Lower lobe of right lung (tissue), 2 donors: ENCODE results near the gene C3orf18. TPM values are rescaled to one million over a fixed set of nuclear protein-coding genes. Genes with fewer than 3 reads are reported as not detected.

Experiments
- ATAC-seq, 2 donors: fragments of 200-7000 bp; cut with Tn5 transposase; one replicate each; pipeline ENCODE4 v1.9.1; 2020 to 2022; ENCODE audit warnings: mild to moderate bottlenecking in 2 of 2, moderate library complexity in 2 of 2
- DNase-seq: peaks from one replicate; pipeline ENCODE4 v3.0.0-alpha.2; 2020
- H3K27ac ChIP-seq: fragments of 200-600 bp; one replicate; pipeline ENCODE4 v1.8.0; 2022
- H3K27me3 ChIP-seq: fragments of 200-600 bp; one replicate; pipeline ENCODE4 v1.8.0; 2022; ENCODE audit warnings: low read depth
- H3K36me3 ChIP-seq: fragments of 200-600 bp; one replicate; pipeline ENCODE4 v1.8.0; 2022; ENCODE audit warnings: mild to moderate bottlenecking
- H3K4me1 ChIP-seq: fragments of 200-600 bp; one replicate; pipeline ENCODE4 v1.8.0; 2022
- H3K4me3 ChIP-seq: fragments of 200-600 bp; one replicate; pipeline ENCODE4 v1.8.0; 2022; ENCODE audit warnings: mild to moderate bottlenecking
- H3K9me3 ChIP-seq: fragments of 200-600 bp; one replicate; pipeline ENCODE4 v1.8.0; 2022
- intact Hi-C: fragments of 100-400 bp; cut with DNase I; formaldehyde crosslinking; loops from one replicate; pipeline ENCODE4 v1.11.0; 2022
- total RNA-seq: library from RNA; stranded (reverse); fragmentation: NEBNext Ultra II Directional; extraction: Animal tissue kit (Norgen Biotek cat#: 25700); gene quantifications from one replicate; pipeline ENCODE4 v1.2.1, GENCODE V29; 2021
- TF ChIP-seq, protein P1 (sequence below): fragments of 200-600 bp; IDR thresholded peaks from one replicate; pipeline ENCODE4 v1.8.0; 2022; ENCODE audit warnings: antibody characterized with exemption, mild to moderate bottlenecking
- donor health status: DM: no; HTN: yes; CAD: no; lungs with severe emphysema.

C3orf18 gene
- total RNA-seq, 1 donor from 2014 or later: 6.7 TPM

DNA sequence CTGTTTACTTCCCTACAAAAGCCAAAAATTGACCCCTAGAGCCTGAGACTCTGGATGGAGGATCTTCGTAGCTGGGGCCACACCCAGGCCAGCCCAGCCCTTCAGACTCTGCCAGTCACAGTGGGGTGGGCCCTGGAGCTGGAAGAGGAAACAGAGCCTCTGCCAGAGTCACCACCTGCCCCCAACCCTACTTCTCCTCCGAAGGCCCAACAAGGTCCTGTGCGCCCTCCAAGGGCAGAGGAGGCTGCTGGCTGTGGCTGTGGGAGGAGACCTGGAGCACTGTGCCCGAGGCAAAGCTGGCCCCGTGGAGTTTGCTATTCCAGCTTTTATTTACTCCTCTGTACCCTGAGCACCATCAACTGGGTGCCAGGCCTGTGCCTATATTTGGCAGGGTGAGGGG, 25.0 kb upstream of the C3orf18 start:
- TF ChIP-seq, protein P1, sequence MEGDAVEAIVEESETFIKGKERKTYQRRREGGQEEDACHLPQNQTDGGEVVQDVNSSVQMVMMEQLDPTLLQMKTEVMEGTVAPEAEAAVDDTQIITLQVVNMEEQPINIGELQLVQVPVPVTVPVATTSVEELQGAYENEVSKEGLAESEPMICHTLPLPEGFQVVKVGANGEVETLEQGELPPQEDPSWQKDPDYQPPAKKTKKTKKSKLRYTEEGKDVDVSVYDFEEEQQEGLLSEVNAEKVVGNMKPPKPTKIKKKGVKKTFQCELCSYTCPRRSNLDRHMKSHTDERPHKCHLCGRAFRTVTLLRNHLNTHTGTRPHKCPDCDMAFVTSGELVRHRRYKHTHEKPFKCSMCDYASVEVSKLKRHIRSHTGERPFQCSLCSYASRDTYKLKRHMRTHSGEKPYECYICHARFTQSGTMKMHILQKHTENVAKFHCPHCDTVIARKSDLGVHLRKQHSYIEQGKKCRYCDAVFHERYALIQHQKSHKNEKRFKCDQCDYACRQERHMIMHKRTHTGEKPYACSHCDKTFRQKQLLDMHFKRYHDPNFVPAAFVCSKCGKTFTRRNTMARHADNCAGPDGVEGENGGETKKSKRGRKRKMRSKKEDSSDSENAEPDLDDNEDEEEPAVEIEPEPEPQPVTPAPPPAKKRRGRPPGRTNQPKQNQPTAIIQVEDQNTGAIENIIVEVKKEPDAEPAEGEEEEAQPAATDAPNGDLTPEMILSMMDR: no peak
- H3K4me1 ChIP-seq: peaks cover 62% of the 10 kb centered on the region
- no peaks in the 10 kb centered on the region for H3K27me3 ChIP-seq
- intact Hi-C loops: no loop called here
- peak overlapping the region; percentile 6 for H3K4me3 ChIP-seq
- no peaks in the 10 kb centered on the region for H3K9me3 ChIP-seq
- peak overlapping the region; percentile 71 for H3K27ac ChIP-seq
- no peaks in the 10 kb centered on the region for H3K36me3 ChIP-seq
- ATAC-seq (peak; percentile 59 to 74), DNase-seq (peak; percentile 75)

DNA sequence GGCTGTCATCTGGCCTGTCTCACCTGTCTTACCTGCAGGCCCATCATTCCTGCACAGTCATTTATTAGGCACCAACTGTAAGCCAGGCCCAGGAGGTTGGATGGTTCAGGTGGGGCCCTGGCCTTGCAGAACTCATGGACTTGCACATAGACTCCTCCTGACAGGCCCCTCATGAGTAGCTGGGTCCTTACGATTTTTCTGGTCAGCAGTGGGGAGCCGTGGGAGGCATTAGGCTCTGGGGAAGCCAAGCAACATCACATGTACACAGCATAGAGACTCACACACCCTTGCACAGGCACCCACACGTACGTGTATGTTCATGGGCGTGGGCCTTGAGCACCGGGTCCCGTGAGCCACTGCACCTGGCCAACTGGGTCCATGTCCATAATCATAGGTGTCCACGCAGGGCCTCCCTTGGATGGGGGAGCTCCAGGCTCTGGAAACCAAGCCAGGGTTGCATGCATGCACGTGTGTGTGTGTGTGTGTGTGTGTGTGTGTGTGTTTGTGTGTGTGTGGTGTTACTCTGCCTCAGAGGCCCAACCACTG, 23.7 kb upstream of the C3orf18 start:
- no peaks in the 10 kb centered on the region for H3K27me3 ChIP-seq
- ATAC-seq: peak; percentile 4 to 5
- no peak overlapping the region for H3K4me3 ChIP-seq
- TF ChIP-seq, protein P1: no peak
- no peaks in the 10 kb centered on the region for H3K9me3 ChIP-seq
- H3K27ac ChIP-seq: peak overlapping the region; percentile 86
- no peak for DNase-seq
- H3K4me1 ChIP-seq: peaks cover 62% of the 10 kb centered on the region
- intact Hi-C loops: no loop called here
- no peaks in the 10 kb centered on the region for H3K36me3 ChIP-seq

DNA sequence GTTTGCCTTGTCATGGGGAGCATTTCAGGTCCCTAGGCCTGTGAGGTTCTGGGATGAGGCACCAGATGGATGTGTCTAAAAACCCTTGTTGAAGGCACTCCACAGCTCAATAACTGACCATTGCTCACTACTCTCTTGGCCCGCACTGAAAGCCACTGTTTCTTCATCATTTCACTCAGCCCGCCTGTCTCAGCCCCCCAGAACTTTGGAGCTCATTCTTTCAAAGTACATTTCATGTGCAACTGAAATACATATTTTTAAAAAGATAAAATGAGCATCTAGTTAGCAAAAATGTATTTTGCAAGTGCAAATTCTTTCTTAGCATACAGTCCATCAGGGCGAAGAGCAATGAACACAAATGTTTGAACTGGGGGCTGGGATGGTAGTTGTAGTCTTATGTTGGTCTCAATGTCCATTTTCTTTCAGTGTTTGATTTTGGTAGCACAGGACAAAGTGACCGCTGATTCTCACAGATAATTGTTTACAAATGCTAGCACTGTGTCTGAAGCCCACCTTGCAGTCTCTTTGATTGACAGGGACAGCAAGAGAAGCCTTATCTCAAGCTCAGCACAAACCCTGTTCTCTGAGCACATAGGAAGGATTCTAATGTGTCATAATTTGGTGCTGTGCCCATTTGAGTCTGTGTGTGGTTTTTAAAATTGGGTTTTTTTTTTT, 21.3 kb upstream of the C3orf18 start:
- intact Hi-C loops: no loop called here
- TF ChIP-seq, protein P1: no peak
- Histone ChIP-seq H3K4me3 (no peak overlapping the region), H3K36me3 (no peaks in the 10 kb centered on the region), H3K27ac (peak overlapping the region; percentile 24), H3K4me1 (peaks cover 76% of the 10 kb centered on the region), H3K9me3 (no peaks in the 10 kb centered on the region), H3K27me3 (no peaks in the 10 kb centered on the region)
- no peak for DNase-seq
- no peak for ATAC-seq

DNA sequence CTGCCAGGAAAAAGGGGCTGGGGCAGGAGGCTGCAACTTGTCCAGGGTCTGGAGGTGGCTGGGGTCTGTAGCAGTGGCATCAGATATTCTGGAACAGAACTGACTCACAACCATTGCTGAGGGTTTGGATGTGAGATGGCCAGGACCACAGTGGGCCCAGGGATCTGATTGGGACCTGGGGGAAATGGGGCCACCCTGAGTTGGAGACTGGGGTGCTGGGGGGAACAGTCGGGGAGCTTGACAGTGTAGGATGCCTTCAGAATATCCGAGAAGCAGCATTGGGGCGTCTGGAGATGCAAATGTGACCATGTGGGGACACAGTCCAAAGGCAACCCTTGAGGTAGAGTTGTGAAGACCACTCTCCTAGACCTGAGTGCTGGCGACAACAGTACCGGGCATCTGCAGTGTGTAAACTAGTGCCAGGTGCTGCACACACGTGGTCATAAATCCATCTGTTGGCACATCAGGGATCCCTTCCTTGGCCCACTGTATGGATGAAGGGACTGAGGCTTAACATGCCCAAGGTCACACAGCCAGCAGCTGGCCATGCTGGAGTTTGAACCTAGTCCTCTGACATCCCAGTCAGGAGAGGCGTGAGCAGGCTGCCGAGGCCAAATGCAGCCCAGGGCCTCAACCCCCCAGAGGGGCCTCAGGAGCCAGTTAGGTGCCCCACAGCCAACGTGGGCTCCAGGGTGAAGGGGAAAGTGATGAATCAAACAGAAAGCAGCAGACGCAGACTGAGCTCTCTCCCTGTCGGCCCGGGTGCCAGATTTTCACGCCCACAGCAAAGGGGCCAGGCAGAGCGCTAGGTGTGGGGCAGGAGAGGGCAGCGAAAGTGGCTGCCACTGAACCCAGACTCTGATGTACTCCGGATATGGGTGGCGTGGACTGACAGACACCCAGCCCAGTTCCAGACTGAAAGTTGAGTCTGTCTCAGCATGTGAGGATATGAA, 20.5 kb upstream of the C3orf18 start:
- intact Hi-C loops: no loop called here
- TF ChIP-seq, protein P1: no peak
- Histone ChIP-seq H3K36me3 (no peaks in the 10 kb centered on the region), H3K4me3 (no peak overlapping the region), H3K27ac (peak overlapping the region; percentile 24), H3K27me3 (no peaks in the 10 kb centered on the region), H3K4me1 (peaks cover 76% of the 10 kb centered on the region), H3K9me3 (no peaks in the 10 kb centered on the region)
- no peak for DNase-seq
- ATAC-seq: no peak

DNA sequence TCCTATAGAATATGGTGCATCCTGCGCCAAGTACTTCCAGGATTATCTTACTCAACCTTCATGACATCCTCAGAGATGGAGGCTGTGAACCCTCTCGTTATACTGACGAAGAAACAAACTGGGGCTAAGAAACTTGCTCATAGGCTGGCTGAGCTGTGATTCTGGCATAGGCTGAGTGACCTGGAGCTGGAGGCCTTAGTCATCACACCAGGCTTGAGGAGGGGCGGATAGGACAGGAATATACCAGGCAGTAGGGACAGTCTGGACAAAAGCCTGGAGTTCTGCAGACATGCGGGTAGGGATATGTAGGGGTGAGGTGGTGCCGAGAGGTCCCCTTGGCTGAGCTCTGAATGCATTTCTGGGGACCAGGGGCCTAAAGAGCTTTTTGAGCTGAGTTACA, 19.8 kb upstream of the C3orf18 start:
- Histone ChIP-seq H3K4me1 (peaks cover 76% of the 10 kb centered on the region), H3K36me3 (peaks cover 2% of the 10 kb centered on the region), H3K27ac (no peak overlapping the region), H3K9me3 (no peaks in the 10 kb centered on the region), H3K4me3 (no peak overlapping the region), H3K27me3 (no peaks in the 10 kb centered on the region)
- ATAC-seq: no peak
- DNase-seq: no peak
- intact Hi-C loops: no loop called here
- TF ChIP-seq, protein P1: no peak
